HG03469 (cell line): Measurements from ENCODE around the gene JOSD1.

Source experiments
- ATAC-seq: cut with Tn5 transposase; IDR thresholded peaks from one replicate; pipeline ENCODE4 v1.9.1; 2021; ENCODE audit warnings: mild to moderate bottlenecking, moderate library complexity, moderate number of reproducible peaks; ENCODE audit not compliant: unreplicated experiment

Gene JOSD1

DNA sequence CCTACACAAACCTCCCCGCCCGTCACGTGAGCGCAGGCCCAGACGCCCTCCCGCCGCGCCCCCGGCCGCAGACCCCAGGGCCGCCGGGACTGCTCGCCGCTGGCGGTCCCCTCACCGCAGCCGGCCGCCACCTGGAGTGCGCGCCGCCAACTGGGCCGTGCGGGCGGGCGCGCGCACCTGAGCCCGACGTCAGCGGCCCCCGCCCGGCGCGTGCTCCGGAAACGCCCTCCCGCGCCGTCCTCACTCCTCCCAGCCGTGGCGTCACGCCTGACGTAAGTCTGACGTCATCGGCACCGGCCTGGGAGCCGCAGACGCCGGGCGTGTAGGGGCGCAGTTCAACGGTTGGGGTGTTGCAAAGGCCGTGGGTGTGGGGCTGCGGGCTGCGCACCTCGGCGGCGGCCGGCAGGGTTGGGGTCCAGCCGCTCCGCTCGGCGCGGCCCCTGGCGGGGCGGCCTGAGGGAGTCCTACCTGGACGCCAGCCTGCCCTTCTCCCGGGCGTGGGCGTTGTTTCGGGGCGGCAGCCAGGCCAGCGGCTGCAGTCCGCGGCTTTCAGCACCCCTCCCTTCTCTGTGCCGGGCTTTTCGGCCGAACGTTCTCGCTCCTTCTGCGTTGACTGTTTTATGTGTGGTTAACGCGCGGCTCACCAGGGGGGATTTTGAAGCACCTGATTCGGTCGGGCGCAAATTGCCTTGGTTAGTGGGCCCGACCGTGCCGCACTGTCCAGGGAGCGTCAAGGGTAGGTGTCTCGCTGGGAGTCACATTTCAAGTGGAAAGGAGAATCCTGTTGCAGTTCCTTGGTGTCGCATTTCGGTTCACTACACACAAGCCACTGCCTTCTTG lies at the start of gene JOSD1:
Gene JOSD1 (minus strand): TSS at position 155 of the 840 bp plus-strand sequence. CDS start 956 bp downstream, outside the sequence.
- peak; percentile 21 for ATAC-seq

DNA sequence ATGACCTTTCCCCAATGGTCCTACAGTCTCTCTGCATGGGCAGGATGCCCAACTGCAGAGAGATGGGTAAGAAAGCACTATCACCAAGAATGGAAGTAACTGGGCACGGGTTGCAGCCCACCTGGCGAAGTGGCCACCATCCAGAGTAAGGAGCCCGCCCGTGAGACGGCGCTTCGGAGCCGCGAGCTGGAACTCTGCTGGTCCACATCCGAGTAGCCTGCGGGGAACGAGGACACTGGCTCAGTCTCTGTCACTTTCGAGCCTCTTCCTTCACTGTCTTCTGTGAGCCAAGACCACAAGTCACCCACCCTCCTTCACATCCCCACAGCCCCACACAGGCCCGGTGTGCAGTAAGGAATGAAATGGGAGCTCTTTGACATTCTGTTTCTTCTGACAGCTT lies 49.4 kb upstream of the JOSD1 start:
- ATAC-seq: no peak

GRCh38 chr22:38748487-38749136 lies 47.9 kb upstream of the JOSD1 start:
- no peak for ATAC-seq

DNA sequence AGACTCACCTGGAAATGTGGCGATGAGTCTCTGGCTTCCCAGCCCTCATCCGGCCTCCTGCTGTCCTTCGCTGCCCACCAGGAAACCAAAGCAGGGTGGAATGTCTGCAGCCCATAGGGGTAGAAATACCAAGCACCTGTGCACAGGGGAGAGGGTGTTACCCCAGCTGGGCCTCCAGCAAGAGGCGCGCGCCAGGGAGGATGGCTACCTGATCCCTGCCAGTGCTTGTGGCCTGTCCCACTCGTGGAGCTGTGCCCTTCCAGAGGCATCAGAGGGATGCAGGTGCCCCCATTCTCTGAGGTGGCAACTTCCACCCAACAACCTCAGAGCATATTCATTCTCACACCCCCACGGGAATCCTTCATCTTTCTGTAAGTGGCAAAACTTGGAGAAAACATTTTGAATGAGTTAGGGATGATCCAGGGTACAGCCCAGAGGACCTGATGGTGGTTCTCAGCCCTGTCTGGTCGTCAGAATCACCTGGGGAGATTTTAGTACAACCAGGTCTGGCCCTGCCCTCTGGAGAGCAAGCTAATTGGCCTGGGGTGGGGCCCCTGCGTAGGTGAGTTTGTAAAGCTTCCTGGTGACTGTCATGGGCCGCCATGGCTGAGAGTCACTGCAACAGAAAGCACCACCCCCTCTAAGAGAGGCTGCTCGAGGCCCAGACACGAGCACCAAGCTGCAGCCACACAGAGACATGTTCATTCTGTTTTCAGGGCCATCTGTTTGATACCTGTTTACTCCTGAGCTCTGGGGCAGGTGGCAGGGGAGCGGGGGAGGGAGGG lies 45.1 kb upstream of the JOSD1 start:
- ATAC-seq: no peak

GRCh38 chr22:38744981-38745380 lies 44.2 kb upstream of the JOSD1 start:
- no peak for ATAC-seq

GRCh38 chr22:38742176-38742942 lies 41.6 kb upstream of the JOSD1 start:
- ATAC-seq: no peak

DNA sequence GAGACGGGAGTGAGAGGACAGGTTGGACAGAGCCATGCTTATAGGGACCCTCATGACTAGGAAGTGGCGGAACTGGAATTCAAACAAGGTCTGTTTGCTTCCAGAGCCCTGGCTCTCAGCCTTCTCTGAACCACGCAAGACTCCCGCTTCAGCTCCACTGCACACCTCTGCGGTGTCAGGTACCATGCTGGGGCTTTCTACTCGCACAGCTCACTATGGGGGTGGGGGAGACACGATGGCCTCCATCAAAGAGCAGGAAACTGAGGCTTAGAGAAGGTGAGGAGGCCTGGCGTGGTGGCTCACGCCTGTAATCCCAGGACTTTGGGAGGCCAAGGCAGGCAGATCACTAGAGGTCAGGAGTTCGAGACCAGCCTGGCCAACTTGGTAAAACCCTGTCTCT lies 40.8 kb upstream of the JOSD1 start:
- ATAC-seq: no peak

- no peak for ATAC-seq
Measured at GRCh38 chr22:38741166-38741565, 40.4 kb upstream of the JOSD1 start.

GRCh38 chr22:38740754-38741153 lies 40.0 kb upstream of the JOSD1 start:
- ATAC-seq: no peak

- no peak for ATAC-seq
Measured at GRCh38 chr22:38740116-38740723, 39.5 kb upstream of the JOSD1 start.

GRCh38 chr22:38739300-38740055 lies 38.7 kb upstream of the JOSD1 start:
- no peak for ATAC-seq

DNA sequence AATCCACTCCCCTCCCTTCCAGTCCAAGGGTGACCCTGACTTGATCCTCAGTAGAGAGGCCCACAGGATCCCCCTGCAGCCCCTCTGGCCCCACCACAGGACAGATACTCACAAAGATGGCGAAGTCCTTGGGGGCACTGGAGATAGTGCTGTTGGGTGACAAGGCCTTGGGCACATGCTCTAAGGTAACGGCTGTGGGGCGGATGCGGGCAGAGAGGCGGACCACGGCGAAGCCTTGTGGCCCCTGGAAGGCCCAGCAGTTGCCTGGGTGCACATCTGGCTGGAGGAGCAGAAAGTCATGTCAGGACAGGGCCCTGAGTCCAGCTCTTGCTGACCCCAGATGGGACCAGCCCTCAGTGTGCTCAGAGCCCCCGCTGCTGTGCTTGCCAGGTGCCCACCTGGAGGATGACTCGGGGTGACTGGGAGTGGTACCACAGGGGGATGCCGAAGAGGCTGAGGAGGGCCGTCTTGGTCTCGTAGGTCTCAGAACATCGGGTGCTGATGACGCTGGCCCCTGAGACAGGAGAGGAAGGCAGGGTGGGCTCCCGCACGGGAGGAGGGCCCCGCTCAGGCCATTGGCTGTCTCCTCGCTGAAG lies 37.8 kb upstream of the JOSD1 start:
- no peak for ATAC-seq

- no peak for ATAC-seq
Measured at GRCh38 chr22:38737302-38738060, 36.7 kb upstream of the JOSD1 start.

DNA sequence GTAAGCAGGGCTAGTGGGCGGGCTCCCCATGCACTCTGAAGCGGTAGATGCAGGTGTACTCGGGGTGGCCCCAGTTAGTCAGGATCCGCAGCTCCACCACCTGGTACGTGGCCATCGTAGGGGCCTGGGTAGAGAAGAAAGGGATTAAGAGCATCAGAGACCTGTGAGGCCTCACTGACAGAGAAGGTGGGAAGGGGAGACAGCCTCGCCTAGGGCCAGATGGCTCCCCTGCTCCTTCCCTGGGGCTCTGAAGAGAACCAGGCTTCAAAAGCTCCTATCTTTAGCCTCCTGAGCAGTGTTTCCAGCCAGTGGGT lies 35.5 kb upstream of the JOSD1 start:
- no peak for ATAC-seq

DNA sequence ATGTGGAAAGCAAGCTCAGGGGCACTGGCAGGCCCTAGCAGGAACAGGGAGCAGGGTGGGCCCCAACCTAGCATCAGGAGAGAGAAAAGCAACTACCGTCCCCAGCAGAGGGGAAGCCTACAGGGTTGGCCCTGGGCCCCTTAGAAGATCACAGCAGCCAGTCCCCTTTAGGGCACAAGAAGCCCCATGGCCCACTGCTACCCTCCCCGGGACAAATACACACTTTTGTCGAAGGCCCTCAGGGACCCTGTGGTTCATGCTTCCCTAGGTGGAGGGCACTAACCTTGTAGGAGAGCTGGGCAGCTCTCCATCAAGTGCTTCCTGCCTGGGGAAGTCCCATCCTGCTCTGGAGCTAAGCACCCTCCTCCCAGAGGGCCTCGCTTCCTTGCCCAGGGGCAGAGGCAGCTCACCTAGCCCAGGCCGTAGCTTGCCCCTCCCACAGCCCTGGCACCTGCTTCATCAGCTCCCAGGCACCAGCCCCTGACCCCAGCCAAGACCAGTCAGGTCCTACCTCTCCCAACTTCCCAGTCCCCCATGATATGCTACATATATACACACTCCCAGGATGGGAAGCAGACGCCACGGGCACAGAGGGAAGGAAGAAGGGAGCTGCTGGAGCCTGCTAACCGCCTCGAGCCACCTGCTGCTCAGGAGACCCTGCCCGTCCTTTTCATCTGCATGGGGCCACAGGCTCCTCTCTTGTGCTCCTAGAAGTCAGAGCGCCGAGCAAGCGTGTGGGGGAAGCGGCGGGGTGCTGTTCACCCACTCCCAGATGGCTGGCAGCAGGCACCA lies 34.9 kb upstream of the JOSD1 start:
- no peak for ATAC-seq

DNA sequence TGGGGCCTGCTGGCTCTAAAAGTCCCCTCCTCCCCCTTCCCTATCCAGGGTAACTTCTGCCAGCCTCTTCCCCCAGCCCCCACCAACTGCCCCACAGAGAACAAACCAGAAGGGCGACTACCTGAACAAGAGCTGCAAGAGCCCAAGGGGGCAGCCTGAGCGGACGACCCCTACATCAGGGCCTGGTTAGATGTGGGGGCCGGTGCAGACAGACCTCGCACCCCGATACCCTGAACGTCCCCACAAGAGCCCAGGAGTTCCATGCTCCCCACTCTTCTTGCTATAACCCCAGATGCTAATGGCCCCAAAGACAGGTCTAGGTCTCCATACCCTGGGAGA lies 34.4 kb upstream of the JOSD1 start:
- no peak for ATAC-seq

DNA sequence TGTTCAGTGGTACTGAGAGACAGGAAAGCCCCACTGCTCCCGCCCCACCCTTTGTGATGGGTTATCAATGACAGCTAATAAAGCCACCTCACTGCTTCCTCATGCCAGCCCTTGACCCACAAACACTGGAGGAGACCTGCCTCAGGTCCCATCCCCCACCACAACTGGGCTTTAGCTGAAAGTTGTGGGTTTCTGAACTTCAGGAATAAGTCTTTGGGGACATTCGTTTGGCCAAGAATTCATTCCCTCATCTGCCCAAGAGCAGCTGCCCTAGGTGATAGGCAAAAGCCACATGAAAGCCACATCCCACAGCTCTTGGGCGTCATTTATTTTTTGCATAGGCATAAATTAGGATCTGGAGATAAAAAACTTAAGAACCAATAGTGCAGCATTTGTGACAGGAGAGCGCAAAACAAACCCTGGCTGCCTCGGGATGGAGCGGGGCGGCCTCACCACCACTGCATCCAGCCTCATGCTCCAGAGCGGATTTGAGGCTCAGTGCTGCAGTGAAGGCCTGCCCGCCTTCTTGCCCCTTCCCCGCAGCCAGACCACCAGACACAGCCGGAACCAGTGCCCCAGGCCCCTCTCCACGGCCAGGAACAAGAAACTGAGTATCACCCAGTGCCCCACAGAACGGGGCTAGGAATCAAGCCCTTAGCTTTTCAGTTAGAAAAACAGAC lies 33.8 kb upstream of the JOSD1 start:
- no peak for ATAC-seq
